ENCODE measurements around the gene MAP2.

The MAP2 gene

GRCh38 chr2:209581040-209581439, 157.2 kb downstream of the MAP2 start:
- TF ChIP-seq, protein P1, sequence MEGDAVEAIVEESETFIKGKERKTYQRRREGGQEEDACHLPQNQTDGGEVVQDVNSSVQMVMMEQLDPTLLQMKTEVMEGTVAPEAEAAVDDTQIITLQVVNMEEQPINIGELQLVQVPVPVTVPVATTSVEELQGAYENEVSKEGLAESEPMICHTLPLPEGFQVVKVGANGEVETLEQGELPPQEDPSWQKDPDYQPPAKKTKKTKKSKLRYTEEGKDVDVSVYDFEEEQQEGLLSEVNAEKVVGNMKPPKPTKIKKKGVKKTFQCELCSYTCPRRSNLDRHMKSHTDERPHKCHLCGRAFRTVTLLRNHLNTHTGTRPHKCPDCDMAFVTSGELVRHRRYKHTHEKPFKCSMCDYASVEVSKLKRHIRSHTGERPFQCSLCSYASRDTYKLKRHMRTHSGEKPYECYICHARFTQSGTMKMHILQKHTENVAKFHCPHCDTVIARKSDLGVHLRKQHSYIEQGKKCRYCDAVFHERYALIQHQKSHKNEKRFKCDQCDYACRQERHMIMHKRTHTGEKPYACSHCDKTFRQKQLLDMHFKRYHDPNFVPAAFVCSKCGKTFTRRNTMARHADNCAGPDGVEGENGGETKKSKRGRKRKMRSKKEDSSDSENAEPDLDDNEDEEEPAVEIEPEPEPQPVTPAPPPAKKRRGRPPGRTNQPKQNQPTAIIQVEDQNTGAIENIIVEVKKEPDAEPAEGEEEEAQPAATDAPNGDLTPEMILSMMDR (IDR thresholded peaks at IDR 0.05) = no peak
- peaks cover 0 to 10% (median 2%) of the 10 kb centered on the region in 4 donors for H3K4me1 ChIP-seq
- no peaks in the 10 kb centered on the region for H3K36me3 ChIP-seq
- intact Hi-C loops (cut with DNase I; ENCODE audit: low total_unique reads) = no loop called here
- H3K27me3 ChIP-seq = no peaks in the 10 kb centered on the region
- no peak for DNase-seq
- no peak overlapping the region for H3K27ac ChIP-seq
- no peaks in the 10 kb centered on the region for H3K9me3 ChIP-seq
- H3K4me3 ChIP-seq = no peak overlapping the region

DNA sequence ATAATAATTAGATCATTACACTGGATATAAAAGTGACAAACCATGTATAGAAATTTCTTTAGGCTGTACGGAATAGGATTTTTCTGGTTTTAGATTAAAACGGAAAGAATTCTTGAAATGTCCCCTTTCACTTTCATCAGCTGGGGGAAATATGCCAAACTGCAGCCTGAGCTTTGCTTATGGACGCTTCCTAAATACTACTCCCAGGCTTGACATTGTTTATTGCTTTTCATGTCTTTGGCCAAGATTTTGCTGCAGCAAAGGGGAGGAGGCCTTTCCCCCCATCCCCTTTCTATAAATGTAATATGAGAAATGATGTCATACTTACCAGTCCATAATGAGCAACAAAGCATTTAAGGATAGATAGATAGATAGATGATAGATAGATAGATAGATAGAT, 158.4 kb downstream of the MAP2 start:
- Histone ChIP-seq H3K9me3 (no peaks in the 10 kb centered on the region), H3K36me3 (no peaks in the 10 kb centered on the region), H3K27ac (no peak overlapping the region), H3K27me3 (no peaks in the 10 kb centered on the region), H3K4me3 (no peak overlapping the region), H3K4me1 (peaks cover 0 to 10% (median 2%) of the 10 kb centered on the region in 4 donors)
- intact Hi-C loops (cut with DNase I; ENCODE audit: low total_unique reads) = no loop called here
- no peak for DNase-seq
- TF ChIP-seq, protein P1 (IDR thresholded peaks at IDR 0.05) = no peak

DNA sequence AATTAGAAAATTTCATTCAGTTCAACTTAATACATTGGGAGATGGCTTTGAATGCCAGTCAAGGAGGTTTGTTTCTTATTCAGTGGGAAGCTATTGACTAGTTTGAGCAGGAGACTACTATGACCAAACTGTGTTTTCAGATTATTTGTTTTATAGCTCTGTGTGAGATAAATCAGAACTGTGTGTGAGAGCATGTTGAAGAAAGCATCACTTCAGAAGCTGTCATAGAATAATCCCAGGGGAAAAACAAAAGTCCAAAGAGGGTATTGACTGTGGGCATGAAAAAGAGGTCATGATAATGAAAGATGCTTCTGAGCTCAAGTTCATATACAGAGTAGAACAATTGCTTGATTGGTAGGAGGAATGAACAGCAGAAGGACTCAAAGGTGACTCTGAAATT, 160.6 kb downstream of the MAP2 start:
- no peaks in the 10 kb centered on the region for H3K9me3 ChIP-seq
- no peak overlapping the region for H3K4me3 ChIP-seq
- TF ChIP-seq, protein P1 (IDR thresholded peaks at IDR 0.05) = no peak
- no peak for DNase-seq
- no peak overlapping the region for H3K27ac ChIP-seq
- H3K4me1 ChIP-seq = peaks cover 0 to 2% (median 0%) of the 10 kb centered on the region in 4 donors
- intact Hi-C loops (cut with DNase I; ENCODE audit: low total_unique reads) = no loop called here
- no peaks in the 10 kb centered on the region for H3K27me3 ChIP-seq
- H3K36me3 ChIP-seq = no peaks in the 10 kb centered on the region

- intact Hi-C loops (cut with DNase I; ENCODE audit: low total_unique reads) = no loop called here
- Histone ChIP-seq H3K4me1 (no peaks in the 10 kb centered on the region), H3K4me3 (no peak overlapping the region), H3K27me3 (no peaks in the 10 kb centered on the region), H3K9me3 (no peaks in the 10 kb centered on the region), H3K27ac (no peak overlapping the region), H3K36me3 (no peaks in the 10 kb centered on the region)
- no peak for DNase-seq
- TF ChIP-seq, protein P1 (IDR thresholded peaks at IDR 0.05) = no peak
These were observed 161.1 kb downstream of the MAP2 start for GRCh38 chr2:209584915-209585314.

DNA sequence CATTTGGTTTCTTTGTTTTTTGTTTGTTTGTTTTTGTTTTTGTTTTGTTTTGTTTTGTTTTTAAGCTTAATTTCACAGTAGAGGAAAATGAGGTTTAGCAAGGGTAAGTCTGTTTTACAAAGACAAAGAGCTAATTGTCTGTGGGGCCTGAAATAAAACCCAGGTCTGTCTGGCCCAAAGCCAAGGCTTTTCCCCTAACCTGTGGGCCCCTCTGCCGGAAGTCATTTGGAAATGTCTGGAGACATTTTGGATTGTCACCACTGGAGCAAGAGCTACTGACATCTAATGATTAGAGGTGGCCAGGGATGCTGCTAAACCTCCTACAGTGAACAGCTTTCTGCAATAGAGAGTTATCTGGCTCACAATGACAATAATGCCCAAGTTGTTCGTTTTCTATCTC, 167.2 kb downstream of the MAP2 start:
- TF ChIP-seq, protein P1 (IDR thresholded peaks at IDR 0.05) = no peak
- Histone ChIP-seq H3K4me1 (no peaks in the 10 kb centered on the region), H3K27me3 (no peaks in the 10 kb centered on the region), H3K4me3 (no peak overlapping the region), H3K27ac (no peak overlapping the region), H3K36me3 (no peaks in the 10 kb centered on the region), H3K9me3 (no peaks in the 10 kb centered on the region)
- no peak for DNase-seq
- intact Hi-C loops (cut with DNase I; ENCODE audit: low total_unique reads) = no loop called here

DNA sequence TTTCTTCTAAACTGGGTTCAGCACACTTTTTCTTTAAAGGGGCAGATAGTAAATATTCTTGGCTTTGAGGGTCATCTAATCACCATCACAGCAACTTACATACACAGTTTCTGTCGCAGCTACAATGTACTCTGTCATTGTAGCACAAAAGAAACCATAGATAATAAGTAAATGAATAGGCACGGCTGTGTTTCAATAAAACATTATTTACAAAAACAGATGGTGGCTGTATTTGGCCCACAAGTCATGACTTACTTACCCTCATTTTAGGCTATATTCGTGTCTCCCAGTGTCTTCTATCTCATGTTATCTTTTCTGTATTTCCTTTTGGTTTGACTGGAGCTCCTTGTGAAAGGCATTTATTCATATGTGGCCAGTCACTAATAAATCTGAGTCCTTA, 168.3 kb downstream of the MAP2 start:
- no peak for DNase-seq
- H3K36me3 ChIP-seq = no peaks in the 10 kb centered on the region
- H3K27ac ChIP-seq = no peak overlapping the region
- no peak overlapping the region for H3K4me3 ChIP-seq
- intact Hi-C loops (cut with DNase I; ENCODE audit: low total_unique reads) = no loop called here
- no peaks in the 10 kb centered on the region for H3K27me3 ChIP-seq
- no peaks in the 10 kb centered on the region for H3K4me1 ChIP-seq
- TF ChIP-seq, protein P1 (IDR thresholded peaks at IDR 0.05) = no peak
- no peaks in the 10 kb centered on the region for H3K9me3 ChIP-seq
